Ramos (cell line): Measurements from ENCODE around the gene PCDH9.

Experiments
- in situ Hi-C: fragments of 300-500 bp; cut with MboI; formaldehyde crosslinking; loops from one replicate; pipeline ENCODE4 v1.14.3; 2022; ENCODE audit warnings: low sequenced_read_pairs; ENCODE audit not compliant: unreplicated experiment

Gene PCDH9

DNA sequence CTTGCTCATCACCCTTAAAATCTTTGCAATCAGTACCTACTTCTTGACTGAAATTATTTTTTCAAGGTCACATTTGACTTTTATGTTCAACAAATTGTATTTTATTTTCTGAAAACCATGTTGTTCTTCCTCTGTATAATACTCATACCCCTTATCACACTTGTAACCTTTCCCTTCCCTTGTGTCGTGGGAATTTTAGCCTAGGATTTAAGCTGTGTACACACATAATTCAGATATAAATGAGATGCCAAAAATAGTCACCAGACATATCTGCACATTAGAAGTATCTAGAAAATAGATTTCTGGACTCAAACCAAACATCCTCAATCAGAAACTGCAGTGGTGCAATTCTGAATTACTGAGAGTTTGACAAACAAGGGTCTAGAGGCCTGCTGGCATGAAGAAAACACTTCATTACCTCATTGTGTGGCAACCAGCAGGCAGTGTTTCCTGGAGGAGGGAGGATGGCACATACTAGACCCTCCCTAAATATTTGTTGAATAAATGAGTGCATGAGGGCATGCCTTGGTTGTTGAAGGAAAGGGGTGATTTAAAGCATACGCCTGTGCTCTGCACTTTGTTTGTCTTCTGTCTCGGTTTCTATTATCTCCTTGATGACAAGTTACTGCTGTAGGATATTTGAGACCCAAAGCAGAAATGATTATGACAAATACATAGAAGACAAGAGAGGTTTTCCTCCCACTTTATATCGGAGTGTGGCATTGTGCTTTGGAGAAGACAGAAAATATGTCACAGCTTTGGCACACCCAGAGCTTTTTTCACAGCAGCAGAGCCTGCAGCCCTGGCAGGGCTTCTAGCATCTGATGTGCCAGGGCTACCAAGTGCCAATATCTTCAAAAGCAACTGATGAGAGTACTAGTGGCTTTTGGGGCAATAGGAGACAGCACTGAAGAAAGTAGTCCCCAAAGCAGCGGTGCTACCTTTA lies 881.1 kb downstream of the PCDH9 start:
- in situ Hi-C loops, result no loop called here

DNA sequence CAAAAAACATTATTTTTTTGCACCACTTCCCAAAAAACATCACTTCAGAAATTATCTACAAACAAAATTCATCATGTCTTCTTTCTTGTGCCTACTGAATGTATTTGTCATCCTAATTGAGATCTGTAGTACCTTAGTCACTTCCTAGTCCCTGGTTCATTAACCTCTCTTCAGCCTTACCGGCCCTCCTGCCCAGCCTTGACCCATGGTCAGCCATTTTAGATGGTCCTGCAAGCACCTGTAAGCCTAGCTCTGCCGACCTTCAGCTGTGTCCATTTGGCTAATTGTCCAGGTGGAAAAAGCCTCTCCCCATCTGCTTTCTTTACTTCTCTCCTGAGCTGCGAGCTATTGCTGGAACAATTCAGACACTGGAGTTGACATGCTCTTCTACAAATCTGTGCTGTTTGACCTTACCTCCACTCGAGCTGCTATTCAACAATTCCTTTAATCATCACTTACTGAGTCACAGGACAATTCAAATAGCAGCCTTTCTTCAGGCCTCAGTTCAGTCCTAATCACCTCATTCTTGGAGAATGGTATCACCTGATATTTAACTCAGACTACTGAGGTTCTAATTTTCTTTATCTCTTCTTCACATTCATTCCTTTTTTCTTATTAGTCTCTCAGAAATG lies 882.5 kb downstream of the PCDH9 start:
- in situ Hi-C loops, result no loop called here

DNA sequence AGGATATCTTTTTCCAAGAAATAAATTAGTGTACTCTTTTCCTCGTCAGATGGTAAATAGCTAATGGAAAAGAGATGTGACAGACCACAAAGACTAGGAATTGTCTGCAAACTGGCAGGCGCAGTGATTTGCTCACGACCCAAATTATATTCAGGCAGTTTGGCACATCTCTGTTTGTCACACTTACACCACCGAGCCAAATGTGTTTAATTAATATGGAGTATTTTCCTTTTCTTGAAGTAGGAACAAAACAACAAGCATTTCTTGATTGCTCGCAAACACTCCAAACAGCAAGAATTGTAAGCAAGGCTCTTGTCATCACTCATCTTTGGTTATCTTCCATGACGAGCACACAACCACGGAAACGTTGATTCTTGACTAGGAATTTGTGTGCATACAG lies 884.2 kb downstream of the PCDH9 start:
- in situ Hi-C loops, result no loop called here

DNA sequence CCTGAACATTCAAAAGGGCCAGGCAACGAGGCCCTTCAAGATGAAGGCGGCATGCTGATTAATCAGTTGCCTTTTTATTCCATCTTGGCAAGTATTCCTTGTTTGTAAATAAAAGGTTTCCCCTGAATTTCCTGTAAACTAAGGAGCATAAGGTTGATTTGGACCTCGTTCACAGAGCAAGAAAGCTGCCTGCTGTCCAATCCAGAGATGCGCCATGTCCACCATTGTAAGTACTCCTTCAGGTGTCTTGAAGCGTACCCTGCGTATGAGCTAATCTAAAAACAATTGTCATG lies 884.7 kb downstream of the PCDH9 start:
- in situ Hi-C loops, result no loop called here

DNA sequence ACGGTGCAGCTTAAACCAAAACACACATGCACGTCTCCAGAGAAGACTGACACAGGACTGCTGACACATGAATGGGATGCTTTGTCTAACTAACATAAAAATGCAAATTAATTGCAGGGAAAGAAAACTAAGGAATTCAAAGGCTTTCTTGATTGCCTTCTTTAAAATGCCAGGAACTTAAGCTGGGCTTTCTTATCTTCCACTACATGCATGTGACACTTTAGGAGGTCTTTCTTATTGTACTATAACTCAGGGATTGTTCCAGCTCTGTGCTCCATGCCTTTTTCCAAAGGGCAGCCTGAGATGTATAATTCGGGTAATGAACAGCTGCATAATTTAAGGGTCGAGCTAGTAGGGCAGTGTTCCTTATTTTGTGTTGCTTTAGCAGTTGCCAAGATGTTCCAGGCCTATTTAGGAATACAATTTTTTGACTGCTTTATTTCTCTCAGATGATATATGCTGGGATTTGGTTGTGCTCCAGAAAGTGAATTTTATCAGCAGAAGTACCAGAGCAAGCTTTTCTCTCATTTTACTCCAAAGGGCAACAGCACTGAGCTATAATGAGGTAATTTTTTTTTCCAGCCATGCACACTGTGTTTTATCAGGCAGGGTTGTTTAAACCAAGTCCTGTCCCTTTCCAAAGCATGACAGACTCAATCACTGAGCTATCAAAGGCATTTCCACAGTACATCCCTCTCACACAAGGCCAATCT lies 885.2 kb downstream of the PCDH9 start:
- in situ Hi-C loops, result no loop called here

DNA sequence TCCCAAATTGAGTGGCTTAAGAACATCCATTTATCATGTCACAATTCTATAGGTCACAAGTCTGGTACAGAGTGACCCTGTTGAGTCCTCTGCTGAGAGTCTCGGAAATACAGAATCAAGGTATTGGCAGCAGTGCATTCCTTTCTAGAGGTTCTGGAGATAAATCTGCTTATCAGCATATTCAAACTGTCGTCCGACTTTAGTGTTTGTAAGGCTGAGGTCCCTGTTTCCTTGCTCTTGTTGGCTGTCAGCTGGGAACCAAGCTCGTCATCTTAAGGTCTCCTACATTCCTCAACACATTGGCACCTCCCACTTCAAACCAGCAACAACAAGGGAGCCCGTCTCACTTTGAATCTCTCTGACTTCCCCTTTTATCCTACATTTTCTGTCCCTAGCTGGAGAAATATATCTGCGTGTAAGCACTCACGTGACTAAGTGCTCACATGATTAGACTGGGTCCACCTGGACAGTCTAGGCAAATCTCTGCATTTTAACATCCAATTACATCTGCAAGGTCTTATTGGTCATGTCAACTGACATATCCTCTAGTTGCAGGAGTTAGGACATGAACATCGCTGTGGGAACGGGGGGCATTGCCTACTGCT lies 886.8 kb downstream of the PCDH9 start:
- in situ Hi-C loops, result no loop called here

DNA sequence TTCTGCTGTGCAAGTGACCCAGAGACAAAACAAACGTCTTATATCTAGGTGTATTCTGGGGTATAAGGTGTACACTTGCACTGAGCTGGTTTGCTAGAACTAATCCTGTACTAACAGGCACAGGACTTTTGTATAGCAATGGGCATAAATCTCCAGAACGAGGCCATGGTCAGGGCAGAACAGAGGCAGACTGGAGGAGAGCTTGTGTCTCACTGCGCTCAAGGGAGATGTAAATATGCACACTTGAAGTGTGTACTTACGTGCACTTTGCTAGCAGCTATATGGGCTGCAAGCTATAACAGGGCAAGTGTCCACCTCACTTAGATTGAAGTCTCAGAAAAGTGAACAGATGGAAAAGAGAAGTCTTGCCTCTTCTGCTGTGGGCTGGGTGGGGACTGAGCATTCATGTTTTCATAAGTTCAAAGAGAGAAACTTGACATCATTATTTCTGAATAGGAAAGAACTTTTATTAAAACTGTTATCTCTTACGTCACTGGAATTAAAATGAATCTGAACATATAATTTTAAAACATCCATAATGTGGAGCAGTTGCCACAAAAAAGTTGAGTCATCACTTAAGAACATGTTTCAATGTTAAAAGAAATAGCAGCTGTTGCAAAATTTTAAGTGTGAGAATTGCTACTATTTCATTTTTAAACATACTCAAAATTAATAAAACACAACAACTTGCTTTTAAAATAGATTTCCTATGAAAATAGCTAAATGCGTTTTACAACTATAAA lies 888.3 kb downstream of the PCDH9 start:
- in situ Hi-C loops, result no loop called here

DNA sequence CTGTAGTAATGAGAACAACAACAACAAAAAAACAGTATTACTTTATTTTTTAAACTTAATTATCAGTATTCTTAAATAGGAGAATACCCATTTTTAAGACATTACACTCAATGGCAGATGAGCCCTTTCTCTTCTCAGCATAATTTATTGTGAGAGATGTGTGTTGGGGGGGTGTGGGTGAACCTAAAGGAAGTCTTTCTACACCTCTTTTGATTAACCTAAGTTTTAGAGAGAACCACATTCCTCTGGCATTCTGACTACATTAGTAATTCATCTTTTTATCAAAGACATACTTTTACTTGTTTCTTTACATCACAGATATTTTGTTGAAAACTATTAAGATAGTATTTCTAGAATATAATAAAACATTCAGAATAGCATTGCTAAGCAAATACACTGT lies 890.9 kb downstream of the PCDH9 start:
- in situ Hi-C loops, result no loop called here

DNA sequence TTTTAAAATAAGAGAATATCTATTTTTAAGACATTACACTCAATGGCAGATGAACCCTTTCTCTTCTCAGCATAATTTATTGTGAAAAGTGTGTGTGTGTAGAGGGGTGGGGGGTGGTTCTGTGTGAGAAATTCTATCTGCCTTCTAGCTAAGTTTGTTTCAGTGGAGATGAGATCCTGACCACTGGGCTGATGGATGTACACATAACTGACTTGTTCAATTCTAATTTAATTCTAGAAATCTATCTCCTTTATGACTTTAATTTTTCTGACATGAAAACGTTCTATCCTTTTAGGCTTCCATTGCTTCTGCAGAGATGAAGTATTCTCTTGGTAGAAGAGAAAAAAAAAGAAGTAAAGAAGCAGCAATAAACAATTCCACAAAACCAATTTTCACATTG lies 891.6 kb downstream of the PCDH9 start:
- in situ Hi-C loops, result no loop called here

DNA sequence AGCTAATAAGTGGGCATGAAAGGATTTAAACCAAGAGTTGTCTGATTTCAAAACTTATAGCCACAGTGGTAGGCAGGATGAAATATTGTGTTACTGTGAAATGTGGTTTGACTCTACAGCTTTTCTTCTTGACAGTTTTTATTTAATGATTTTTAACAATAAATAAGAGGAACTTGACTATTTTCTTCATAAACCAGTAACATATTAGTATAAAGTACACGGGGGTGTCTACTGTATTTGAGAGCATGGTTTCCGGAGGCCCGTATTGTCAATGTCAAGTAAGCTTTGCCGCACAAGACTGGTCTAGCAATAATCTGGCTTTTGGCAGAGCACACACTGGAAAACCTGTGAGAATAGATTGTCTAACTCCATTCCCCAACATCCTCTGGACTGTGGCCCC lies 894.5 kb downstream of the PCDH9 start:
- in situ Hi-C loops, result no loop called here

DNA sequence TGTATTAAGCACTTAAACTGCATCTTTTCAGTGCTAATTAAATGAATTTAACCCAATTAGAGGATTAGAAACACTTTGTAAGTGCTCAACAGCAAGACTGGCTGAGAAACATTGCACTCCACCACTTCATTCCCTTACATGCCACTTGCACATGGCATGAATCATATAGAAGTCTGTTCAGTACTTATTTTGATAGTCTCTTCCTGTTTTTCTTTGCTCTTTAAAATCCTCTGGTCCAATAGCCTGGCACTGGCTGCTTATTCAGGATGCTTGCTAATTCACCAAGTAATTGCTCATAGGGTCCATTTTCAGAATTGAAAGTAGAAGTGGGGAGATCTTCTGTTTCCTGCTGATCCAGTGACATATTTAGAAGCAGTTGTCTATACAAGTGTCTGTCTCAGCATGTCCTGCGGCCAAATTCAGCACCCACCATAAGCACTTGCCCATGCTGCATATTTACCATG lies 900.1 kb downstream of the PCDH9 start:
- in situ Hi-C loops, result no loop called here

DNA sequence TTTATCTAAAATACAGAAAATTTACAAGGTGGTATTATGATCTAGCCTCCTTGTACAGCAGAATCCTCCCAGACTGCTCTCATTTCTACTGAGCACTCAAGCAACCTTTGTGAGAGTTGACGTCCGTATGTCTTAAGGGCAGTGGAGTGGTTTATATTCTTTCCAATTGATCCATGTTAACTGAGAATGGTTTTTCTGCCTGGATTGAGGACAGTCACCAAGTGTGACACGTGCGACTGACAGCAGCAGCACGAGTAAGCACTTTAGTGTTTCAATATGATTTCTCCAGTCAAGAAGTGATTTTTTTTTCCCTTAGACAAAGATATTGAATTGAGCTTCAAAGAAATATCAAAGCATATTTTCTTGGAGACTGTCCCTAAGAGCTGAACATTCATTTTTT lies 901.7 kb downstream of the PCDH9 start:
- in situ Hi-C loops, result no loop called here

DNA sequence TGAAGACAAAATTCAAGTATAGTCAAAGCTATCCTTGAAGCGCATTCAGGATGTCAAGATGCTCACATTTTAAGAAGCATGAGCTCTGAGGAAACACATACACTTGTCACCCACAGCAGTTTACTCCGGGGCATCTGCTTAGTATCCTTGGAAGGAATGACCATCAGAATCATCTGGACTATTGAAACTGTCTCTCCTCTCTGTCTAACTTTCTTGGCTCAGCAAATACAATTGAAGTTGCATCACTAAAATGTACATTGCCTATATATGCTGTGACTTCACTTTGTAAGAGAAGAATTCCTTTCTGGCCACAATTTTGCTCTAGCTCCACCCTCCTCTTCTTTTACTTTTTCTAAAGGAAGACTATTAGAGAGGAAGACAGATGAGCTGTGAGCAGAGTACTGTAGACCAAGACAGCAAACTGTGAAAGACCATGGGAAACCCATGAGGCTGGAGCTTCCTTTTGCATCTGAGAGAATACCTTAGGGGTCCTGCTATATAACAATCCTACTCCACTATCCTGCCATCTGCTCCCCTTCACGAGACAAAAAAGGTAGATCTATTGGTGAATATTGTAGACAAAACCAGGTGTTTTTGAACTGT lies 906.3 kb downstream of the PCDH9 start:
- in situ Hi-C loops, result no loop called here

DNA sequence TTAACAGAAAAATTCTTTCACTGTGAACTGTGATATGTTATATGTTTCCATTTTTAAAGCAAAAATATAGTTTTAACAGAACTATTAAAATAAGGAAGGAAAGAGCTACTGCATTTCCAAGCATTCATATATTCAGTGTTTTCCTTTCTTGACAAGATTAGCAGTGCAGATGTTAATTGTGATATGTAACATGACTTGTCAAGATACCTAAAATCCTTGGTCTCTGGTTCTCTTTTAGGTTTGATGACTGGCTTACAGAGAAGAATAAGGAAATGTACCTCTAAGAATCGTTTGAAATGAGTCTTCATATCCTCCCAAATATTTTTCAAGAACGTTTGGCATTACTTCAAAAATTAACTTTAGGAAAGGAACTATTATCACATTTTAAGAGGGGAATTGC lies 907.2 kb downstream of the PCDH9 start:
- in situ Hi-C loops, result no loop called here

DNA sequence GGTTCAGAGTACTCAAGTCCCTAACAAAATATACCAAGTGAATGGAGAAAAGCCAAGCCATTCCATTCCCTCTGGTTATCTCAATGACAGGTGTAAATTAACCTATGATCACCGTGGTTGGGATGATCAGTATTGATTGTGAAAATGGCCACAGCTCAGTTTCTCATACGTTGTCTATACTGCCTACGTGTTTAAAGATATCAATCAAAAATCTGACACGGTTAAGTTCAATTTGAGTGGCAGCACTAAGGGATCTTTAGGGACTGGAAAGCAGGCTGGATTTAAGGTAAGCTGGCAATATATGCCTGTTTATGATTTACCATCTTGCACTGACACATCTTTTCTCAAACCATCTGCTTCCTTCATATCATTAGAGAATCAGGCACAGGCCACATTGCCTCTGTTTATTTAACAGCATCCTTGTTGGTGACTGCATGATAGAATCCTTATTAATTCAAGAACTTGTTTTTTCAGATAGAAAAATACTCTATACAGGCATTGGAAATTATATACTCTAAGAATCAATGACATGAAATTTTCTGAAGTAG lies 907.9 kb downstream of the PCDH9 start:
- in situ Hi-C loops, result no loop called here

DNA sequence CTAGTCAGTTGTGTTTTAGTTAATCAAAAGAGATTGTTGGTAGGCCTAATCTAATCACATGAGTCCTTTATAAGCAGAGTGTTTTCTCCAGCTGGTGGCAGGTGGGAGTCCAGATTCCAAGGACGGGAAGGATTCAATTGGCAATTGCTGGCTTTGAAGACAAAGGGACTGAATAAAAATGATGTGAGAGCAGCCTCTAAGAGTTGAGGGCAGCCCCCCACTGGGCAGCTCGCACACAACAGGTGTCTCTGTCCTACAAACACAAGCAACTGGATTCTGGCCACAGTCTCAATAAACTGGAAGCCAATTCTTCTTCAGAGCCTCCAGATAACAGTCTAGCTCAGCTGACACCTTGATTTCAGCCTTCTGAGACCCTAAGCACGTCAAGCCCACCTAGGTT lies 915.2 kb downstream of the PCDH9 start:
- in situ Hi-C loops, result no loop called here

DNA sequence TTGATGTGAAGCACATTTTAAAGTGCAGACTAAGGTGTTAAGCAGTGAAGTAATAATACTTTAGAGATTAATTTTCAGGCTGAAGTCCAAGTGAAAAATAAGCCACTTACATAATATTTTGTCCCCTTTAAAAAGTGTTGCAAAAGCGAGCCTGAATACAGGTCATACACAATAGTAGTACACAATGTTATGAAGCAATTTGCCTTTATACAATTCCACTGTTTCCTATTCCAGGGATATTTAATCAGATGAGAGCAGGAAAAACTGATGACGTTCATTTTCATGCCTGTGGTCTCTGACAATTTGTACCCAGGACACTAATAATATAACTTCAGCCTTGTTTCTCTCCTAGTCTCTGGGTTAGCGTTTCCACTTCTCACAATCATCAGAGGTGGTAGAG lies 916.7 kb downstream of the PCDH9 start:
- in situ Hi-C loops, result no loop called here

DNA sequence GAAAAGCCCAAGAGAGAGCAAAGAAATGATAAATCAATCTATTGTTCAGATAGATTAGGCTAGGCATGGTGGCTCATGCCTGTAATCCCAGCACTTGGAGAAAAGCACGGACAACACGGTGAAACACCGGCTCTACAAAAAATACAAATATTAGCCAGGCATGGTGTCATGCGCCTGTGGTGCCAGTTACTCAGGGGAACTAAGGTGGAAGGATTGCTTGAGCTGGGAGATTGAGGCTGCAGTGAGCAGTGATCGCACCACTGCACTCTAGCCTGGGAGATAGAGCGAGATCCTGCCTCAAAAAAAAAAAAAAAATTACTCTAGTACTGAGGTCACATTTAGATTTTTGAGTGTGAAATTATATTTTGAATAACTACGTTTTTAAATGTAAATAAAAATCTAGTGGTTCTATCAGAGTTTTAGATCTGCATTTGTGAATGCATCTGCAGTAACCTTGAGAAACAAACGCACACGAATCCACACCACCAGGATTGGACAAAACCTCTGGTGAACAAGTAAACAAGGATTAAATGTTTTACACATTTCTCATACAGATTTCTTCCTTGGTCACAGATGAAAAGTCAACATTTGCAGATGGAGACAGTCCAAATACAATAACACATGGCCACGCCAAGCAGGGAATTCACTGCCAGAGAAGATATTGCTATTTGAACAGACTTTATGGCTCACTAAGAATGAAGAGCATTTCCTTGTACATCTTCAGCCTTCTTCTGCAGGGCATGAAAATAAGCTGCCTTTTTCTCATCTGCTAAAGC lies 917.6 kb downstream of the PCDH9 start:
- in situ Hi-C loops, result no loop called here
